Activated CD8-positive, alpha-beta memory T cell treated with anti-CD3 and anti-CD28 coated beads, Interleukin-2, amount 50 U/mL, for 24 hours (primary cell): ENCODE results near the gene NEMP2.
"Not testable (repeated sequence)": the region's sequence is repeated elsewhere in the genome, so short reads cannot be mapped to it uniquely, and the experiment has no call there.

ENCODE experiments used
- DNase-seq: peaks from one replicate; pipeline ENCODE4 v3.0.0-alpha.2; 2020; ENCODE audit errors: extremely low read depth

Gene NEMP2

GRCh38 chr2:190490502-190490901 is 44.0 kb downstream of the NEMP2 start:
- no peak for DNase-seq

- no peak for DNase-seq
These were observed 45.0 kb downstream of the NEMP2 start for GRCh38 chr2:190489475-190489874.

DNA sequence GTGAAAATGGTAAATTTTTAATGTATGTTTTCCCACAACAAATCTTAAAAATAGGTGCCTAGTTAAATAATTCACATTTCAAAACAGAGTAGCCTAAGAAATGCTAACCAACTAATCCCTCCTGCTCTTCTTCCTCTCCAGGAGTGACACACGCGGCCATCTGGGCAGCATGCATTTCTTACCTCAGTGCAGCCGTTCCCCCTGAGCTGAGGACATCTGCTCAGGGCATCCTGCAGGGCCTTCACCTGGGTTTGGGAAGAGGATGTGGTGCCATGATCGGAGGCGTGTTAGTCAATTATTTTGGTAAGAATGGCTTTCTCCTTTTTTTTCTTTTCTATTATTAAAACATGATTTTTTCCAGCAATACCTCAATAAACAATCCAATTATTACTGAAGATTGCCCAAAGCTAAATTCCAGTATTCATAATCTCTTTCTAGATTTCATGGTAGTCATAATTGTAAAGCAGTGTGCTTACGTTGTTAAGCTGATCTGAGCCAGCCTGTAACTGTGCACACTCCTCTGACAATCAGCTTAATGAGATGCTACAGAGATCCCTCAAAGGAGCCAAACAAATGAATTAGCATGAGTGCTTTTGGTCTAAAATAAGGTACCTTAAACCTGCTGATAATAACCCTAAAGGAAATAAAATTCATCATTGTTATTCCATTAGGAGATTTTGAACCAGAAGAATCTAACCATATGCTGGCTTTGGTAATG is 45.8 kb downstream of the NEMP2 start:
- no peak for DNase-seq

GRCh38 chr2:190486037-190486623 is 48.4 kb downstream of the NEMP2 start:
- DNase-seq, result no peak

DNA sequence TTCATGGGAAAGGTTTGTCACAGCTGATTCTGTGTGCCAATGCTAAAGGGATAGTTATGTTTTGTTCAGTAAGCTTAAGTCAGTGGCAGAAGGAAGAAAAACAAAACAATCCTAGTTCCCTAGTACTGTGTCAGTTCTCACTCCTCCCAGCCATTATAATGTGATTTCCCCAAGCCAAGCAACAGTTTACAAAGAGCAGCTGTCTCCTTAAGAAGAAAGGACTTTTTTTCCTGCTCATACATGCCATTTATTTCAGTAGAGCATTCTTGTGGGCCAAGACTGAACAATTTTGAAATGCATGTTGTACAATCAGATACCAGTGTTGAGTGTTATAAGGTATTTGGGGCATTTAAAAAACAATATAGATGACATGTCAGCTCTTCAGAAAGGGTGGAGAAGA is 52.1 kb downstream of the NEMP2 start:
- DNase-seq, result no peak

DNA sequence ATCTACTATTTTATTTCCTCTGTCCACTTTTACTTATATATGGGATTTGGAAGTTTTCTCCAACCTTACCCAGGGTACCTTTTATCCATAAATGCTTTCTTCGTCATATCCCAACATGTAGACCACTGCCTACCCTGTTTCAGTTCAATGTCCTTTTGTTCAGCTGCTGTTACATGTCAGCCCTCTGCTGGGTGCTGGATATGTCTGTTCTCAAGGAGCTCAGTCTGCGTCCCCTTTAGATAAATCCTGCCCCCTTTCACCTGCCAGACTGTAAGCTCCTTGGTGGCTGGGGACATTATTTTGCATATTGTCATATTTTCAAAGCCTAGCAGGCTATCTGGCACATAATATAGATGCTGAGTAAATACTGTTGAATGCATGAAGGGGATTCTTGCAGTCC is 53.2 kb downstream of the NEMP2 start:
- DNase-seq, result no peak

GRCh38 chr2:190478572-190479195 is 55.8 kb downstream of the NEMP2 start:
- no peak for DNase-seq

DNA sequence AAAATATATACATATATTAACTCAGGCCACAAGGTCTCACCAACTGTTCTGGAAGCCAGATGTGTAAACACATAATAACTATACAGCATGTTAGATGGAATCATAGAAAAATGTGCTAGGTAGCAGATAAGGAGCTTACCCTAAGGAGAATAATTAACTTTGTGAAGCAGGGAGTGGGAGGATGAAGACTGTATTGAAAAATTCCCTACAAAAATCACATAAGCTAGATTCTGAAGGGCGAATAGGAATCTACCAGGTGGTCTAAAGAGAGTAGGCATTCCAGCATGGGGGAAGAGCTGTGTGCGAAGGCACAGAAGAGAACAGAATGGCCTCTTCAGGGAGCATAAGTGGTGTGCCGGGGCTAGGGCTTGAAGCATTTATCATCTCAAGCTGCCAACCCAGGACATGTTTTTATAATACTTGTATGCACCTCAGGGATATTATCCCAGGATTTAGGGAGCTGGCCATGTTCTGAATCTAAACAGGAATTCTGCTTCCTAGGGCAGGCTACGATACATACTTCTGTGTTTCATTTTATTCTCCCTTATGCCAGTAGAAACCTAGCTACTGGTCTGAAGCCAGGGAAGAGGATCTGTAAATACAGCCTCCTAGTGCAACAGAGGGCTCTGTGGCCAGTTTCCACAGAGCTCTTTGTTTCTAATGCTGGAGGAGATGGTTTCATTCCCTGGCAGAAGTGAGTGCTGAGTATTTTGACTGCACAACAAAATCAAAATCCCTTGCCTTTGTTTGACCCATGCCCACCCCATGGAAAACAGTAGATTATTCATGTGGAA is 56.7 kb downstream of the NEMP2 start:
- DNase-seq, result no peak

- DNase-seq, result no peak
These were observed 64.2 kb downstream of the NEMP2 start for GRCh38 chr2:190470256-190470826.

DNA sequence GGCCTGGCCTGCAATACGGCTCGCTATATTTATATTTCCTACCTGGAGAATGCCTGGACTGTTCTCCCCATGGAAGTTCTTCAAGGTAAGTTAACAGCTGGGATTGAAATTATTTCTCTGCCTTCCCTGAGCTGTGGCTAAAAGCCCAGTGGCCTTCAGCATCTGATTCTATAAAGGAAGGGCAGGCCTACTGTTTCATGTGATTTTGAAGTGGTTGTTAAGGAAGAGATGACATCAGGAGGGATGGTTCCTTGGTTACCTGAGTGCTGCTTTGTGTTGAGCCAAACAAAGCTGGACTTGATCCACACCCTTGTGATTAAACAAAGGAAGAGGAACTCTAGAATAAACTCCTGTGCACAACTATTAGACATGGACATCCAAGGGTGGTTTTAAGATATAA is 64.8 kb downstream of the NEMP2 start:
- no peak for DNase-seq

DNA sequence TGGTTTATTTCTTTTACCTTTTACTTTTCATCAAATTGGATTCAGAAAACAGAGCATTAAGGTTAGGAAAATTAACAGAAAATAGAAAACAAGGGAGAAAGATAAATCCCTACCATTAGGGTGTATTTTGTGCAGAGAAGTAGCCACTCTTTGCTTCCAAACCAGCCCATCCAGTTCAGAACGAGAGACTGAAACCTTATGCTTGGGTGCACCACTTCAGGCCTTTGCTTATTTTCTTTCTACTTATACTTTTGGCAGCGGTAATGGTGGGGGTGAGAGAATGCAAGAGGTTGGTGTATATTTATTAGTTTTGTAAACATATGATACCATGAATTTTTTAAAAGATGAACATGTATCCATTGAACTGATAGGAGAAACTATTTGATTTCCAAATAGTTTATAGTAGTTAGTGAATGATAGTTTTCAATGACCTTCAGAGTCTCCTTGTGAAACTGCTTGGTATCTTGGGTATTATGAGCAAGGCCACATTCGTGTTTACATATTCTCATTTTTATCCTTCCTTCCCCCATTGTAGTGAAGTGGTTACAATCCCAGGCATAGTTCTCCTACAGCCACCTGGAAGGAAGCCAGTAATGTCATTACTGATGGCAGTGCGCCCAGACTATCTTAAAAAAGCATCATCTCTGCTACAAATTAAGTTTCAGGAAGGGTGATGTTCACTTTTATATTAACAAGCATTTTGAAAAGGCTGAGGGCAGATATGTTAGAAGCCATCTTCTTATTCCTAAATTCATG is 65.5 kb downstream of the NEMP2 start:
- DNase-seq, result no peak

GRCh38 chr2:190468354-190468753 is 66.2 kb downstream of the NEMP2 start:
- DNase-seq, result not testable (repeated sequence)

GRCh38 chr2:190467575-190468083 is 66.9 kb downstream of the NEMP2 start:
- no peak for DNase-seq

DNA sequence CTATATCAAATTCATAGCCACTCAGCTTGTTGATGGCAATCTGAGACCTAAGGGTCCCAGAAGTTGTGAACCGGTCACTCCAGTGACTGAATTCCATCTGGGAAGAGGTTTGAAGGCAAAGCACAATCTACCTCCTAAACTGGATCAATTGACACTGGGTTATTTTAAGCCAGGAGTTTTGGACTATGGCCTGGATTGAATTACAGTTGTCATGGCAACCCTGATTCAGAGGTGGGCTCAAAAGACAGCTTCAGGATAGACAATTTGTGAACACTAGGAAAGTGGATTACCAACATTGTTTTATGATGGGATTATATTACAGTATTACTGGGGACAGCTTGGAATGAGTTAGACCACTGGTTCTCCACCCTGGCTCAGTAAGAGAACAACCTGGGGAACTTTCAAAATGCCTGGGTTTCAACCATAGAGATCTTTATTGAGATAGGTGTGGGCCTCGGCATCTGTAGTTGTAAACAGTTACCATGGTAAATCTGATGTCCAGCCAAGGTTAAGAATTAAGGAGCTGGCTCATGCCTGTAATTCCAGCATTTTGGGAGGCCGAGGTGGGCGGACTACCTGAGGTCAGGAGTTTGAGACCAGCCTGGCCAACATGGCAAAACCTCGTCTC is 67.6 kb downstream of the NEMP2 start:
- no peak for DNase-seq

- no peak for DNase-seq
These were observed 69.5 kb downstream of the NEMP2 start for GRCh38 chr2:190465060-190465459.

GRCh38 chr2:190462611-190463010 is 71.9 kb downstream of the NEMP2 start:
- no peak for DNase-seq

DNA sequence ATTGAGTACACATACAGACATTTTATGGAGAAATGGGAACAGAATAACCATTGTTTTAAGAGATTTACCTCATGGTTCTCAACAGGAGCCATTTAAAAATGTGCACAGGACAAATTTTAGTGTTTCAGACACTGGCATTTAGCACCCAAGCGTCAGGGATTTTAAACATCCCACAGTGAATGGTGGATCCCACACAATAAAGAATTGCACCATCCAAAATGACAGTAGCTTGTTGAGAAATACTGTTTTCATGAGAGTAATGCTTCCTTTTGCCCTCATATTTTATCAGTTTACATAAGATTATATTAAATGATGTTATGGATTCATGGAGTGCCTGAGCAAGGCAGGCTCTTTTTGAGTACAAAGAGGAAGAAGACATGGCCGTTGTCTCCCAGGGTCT is 72.3 kb downstream of the NEMP2 start:
- DNase-seq, result no peak

DNA sequence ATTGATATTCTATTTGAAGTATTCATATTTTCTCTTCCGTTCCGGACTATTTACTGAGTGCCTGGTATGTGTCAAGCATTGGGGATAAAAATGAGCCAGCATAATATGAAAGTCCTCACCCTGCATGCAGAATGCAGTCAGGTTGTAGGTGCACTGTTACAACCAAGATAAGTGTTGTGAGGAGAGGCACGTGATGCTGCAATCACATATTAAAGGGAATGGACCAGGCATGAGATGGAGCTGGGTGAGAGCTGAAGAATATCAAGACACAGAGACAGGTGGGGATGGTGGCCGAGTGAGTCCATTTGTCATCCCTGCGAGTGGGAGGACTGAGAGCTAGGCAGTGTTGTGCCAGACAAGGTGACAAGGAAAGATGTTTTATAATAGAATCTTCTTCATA is 74.0 kb downstream of the NEMP2 start:
- no peak for DNase-seq

DNA sequence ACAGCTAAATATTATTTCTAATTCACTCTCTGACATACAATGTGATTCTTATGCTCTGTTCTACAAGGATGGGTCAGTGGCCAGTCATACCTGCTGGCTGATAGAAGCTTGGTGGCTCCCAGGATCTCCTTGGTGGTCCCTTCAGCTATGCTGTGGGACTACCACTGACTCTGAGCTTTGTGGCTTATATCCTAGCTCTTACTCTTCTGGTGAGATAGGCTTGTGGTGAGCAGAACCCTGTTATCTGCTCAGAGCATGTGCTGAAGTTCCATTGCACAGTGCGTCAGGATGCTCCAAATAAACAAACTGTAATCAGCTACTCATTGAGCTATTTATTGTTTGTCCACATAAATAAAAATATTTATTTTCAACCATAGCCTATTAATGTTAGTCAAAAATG is 74.6 kb downstream of the NEMP2 start:
- no peak for DNase-seq

DNA sequence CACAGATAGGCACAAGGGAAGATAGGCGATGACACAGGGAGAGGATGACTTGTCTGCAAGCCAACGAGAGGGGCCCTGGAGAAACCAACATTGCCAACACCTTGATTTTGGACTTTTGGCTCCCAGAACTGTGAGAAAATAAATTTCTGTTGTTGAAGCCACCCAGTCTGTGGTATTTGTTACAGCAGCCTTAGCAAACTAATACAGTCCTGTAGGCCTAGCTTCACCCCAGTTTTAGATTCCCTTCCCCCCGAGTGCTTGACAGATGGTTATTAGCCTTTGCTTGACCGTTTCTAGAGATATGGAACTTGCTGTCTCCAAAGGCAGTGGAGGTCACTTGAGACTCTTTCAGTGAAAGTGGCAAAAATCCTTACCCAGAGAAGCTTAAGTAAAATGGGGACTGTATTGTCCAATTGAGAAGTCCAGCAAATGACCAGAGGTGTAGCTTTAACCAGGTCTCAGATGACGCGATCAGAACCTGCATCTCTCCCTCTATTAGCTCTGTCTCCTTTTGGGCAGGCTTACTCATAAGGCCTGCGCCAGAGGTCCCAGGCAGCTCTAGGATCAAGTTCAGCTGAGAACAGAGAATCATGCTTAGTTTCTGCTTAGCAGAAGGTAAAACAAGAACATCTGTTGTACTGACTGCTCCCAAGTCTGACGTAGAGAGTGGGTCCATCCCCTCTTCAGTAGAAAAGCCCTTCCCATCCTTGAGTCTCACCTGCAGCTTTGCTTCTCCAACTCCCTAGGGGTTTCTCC is 76.0 kb downstream of the NEMP2 start:
- DNase-seq, result no peak
